Eye (tissue), 1 donor: ENCODE measurements around the gene PDE5A.
"Not testable (repeated sequence)": the region's sequence is repeated elsewhere in the genome, so short reads cannot be mapped to it uniquely, and the experiment has no call there.

Source experiments
- DNase-seq: peaks from one replicate; pipeline ENCODE4 v3.0.0-alpha.2; 2015

PDE5A gene

GRCh38 chr4:119518230-119518892 is 110.2 kb downstream of the PDE5A start:
- DNase-seq = no peak

GRCh38 chr4:119517361-119518229 is 111.0 kb downstream of the PDE5A start:
- no peak for DNase-seq

DNA sequence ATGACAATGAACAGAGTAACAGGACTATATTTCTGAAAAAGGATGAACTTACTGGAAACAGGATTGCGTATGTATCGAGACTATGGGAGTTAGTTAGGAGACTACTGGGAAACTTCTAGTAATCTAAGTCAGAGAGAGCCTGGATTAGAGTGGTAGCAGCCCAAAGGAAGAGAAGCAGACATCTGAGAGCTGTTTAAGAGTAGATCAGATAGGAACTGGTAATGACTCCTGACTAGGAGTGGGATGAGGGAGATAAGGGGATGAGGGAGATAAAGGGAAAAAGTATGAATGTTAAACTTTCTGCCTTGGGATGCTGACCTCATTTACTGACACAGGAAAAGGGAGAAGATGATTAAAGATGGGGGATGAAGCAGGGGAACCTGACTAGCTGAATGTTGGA is 116.2 kb downstream of the PDE5A start:
- DNase-seq = no peak

DNA sequence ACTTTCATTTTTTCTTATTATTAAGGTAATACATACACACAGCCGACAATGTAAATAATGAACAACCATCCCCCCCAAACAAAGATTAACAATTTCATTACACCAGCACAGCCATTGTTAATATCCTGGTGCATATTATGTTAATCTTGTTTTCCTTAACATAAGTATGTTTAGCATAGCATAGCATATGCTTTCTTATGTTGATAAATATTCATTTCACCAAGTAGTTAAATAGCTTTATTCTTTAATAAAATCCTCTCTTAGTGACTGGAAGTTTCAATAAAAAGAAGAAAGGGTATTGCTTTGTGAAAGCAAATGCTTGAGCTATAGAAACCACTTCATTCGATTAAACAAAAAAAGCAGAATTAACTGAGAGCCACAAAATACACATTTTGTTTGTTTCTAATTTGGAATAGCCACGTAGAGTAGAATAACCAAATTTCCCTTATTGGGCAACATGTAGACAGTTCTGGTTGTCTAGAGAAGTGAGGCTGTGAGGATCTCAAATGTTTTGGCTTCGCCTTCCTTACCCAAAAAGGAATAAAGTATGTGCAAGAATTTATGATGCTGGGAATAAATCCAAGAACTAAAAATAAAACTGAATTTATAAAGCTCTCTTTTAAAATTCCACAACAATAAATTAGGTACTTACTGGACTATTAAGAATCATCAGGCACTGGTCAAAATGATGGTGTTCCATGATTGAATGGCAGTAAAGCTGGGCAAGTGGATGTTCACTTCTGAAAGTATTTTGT is 118.0 kb downstream of the PDE5A start:
- no peak for DNase-seq

- DNase-seq = no peak
Measured at GRCh38 chr4:119508281-119508680, 120.3 kb downstream of the PDE5A start.

DNA sequence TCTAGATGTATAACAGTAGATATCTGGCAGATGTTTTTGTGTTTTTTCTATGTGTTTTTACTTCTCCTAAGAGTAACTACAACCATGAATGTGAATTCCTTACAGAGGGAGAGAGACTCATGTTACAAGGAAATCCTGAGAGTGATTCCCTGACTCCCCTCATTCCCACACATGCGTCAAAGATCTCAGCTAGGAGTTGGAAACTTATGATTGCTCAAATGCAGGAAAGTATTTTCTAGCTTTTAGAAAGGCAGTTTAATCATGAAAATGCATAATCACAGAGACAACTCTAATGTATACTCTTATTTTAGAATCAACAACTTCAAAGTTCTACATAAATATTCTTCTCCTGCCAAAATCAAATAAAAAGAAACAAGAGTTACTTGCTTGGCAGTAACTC is 121.8 kb downstream of the PDE5A start:
- DNase-seq = no peak

DNA sequence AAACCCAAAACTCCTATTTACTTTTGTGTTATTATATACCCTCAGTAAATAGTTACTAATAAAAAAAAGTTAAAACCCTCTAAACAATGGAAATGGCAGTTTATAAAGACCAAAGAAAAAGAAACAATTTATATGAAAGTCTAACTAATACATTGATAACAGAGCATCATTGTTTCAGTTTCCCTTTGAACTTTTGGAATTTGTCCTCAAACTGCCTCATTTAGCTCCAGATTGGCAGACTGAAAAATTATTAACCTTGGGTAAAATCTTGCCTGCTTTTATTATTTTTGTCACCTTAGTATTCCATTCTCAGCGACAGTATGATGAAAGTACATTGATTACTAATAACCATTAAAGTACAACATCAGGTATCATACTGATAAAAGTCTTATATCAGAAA is 124.0 kb downstream of the PDE5A start:
- no peak for DNase-seq

DNA sequence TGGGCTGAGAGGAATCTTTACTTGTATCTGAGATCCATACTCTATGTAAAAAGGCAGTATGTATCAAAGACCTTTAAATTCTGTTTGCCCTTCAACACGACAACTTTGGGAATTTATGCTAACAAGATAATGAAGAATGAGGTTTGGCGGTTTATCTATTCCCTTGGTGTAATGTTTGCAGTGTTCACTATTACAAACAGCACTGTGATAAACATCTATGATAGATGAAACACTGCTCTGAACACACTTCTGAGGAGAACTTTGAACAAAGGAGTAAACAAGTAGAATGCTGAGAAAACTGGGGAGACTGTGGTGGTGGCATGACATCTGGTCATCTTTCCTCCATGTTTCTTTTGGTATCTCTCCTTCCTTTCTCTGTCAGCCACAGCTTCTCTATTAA is 126.9 kb downstream of the PDE5A start:
- no peak for DNase-seq

GRCh38 chr4:119498527-119498926 is 130.1 kb downstream of the PDE5A start:
- peak; percentile 87 for DNase-seq

DNA sequence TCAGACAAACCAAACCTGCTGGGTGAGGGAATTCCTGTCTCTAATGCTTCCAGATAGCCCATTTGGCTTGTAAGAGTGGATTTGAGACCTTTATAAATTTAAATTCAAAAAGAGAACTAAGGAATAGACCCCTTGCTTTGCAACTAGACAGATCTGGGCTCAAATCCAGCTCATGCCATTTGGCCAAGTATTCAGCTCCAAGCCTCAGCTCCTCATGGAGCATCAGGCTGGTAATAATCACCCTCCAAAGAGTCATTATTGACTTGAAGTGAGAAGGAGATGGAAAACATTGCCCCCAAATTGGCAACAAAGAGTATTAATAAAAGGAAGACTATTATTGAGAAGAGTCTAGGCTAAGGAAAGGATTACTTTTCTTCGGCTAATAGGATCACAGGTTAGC is 134.7 kb downstream of the PDE5A start:
- DNase-seq = no peak

GRCh38 chr4:119493419-119493818 is 135.2 kb downstream of the PDE5A start:
- DNase-seq = no peak

DNA sequence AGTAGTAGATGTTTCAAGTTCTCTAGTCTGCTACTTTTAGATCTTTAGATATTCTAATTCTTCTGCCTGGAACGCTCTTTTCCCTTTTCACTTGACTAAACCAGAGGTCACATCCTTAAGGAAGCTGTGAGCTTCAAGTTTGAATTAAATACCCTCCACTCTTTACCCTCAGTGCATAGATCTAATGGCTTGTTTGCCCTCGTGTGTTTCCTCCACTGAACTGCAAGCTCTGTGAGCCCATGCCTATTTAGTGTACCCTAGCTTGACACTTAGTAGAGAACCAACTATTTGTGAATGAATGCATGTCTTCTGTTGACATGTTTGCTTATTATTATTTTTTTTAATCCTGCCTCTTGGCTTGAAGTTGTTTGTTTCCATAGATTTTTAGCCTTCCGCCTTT is 138.3 kb downstream of the PDE5A start:
- peak; percentile 47 for DNase-seq

DNA sequence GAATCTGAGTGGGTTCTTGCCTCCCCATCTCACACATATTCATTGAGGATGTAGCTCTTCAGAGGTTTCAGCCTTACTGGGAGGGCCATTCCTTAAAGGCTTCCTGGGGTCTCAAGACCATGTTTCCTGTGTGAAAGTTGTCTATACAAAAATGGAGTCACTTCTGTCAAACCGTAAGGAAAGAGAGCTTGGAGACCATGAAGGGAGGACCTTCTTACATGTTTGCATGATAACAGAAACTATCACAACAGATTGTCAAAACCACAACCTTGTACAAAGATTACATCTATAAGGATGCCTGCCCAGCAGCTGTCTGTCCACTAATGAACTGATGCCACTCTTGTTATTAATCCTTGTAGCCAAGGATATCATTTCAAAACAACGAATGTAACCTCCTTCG is 139.3 kb downstream of the PDE5A start:
- no peak for DNase-seq

- DNase-seq = no peak
Measured at GRCh38 chr4:119480331-119480730, 148.3 kb downstream of the PDE5A start.

DNA sequence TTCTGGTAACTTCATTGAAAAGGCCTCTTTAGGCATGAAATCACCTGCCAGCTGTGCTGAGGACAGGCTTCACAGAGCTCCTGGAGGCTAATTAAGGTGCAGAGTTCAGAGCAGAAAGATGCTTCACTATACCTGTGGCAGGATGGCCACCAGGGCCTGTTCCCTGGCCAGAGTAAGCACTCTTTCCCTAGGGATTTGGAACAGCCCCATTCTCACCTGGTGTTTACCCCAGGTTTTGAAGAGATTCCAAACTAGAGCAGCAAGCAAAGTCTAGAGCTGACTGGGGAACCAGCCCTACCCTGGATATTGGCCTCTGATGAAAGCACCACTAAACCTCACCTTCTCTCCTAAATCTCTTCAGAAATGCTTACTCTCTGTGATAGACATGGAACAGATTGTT is 148.8 kb downstream of the PDE5A start:
- DNase-seq = no peak

DNA sequence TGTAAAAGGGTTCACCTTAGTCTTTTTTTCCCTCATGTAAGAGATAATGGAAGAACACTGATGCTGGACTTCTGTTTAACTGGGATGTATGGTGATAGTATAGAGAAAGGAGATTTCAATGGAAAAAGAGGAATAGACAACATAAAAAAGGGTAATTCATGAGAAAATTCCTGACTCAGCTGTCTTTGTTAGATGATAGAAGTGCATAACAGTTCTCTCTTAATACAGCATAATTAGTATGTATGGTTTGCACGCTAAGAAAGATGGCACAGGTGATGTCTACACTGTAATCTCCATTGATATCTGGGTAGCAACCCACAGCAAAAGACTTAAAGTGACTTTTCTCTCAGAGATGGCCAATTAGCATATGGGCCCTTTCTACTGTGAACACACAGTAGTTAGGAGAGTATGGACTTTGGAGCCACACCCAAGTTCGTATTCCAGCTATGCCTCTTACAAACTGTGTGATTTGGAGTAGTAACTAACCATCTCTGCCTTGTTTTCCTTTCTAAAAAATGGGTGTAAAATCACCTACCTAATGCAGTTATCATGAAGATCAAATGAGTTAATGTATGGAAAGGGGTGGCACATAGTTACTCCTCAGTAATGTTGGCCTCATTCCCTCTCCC is 149.3 kb downstream of the PDE5A start:
- DNase-seq = no peak

DNA sequence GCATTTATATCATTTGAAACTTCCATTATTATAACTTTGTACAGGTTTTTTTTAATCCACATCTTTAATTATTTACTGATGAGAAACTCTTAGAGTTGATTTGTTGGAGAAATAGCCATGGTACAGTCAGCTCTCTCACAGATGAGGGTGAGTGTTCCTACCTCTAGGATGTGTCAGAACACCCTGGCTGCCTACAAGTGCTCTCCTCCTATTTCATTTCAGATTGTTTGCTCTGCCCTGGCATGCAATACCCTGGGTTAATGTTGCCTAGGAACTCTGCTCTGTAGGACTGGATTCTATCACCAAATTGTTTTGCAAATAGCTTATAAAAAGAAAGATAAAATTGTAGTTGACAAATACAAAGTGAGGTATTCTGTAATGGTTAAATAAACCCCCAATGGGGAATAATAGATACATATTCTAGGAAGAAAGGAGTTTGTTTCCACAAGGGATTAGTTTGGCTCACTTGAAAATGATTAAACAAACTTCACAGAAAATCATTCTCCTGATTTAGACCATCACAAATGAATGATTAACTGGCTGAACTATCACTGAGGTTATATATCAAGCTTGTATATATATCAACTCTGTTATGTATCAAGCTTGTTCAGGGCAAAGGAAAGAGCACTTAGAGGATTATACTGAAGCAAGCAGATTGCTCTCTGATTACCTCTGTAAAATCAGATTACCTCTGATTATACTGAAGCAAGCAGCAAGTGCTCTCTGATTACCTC is 150.0 kb downstream of the PDE5A start:
- DNase-seq = no peak

- no peak for DNase-seq
Measured at GRCh38 chr4:119477412-119478053, 151.1 kb downstream of the PDE5A start.

- no peak for DNase-seq
Measured at GRCh38 chr4:119471259-119471658, 157.3 kb downstream of the PDE5A start.

DNA sequence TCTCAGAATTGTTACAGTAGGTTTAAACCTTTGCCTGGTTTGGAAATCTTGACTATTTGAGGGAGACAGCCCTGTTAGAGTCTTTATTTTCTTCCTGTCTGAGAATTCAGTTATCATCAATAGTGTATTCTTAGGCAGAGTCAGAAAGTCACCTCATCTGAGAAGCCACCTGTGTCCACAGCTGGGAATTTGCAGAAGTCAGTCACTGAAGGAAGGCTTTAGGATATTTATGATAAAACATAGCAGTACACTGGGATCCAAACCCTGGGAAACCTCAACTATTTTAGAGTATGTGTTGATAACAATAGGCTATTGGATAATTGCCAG is 157.9 kb downstream of the PDE5A start:
- DNase-seq = not testable (repeated sequence)

DNA sequence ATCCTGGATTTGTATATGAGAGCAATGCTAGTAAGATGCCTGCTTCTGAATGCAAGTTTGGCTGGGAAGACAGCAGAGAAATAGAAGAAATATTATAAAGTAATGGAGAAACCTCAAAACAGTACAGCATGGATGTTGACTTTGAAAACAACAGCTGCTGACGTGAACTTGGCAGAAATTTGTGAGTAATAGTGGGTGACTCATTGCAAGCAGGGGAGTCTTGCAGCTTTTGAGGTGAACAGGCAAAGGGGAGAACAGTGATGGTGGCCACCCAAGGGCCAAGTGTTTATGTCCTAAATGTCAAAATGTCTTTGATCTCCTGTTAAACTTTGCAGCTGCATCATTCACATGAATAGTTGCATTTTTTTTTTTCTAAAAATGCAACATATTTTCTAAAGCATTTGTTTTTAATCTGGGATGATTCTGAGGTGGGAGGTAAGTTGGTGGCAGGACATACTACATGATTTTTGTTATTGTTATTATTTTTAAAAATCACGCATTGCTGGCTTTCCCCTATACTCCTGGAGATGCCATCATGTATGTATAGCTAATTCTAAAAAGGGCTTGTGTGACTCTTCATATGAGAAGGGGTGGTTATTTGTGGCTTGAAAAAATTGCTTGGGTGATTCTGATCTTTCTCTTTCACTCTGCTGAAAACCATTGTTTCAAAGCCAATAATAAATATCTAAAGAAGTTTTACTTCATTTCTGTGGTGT is 158.4 kb downstream of the PDE5A start:
- DNase-seq = not testable (repeated sequence)
